Measurements from ENCODE around the gene STXBP2. TPM values are rescaled to one million over a fixed set of nuclear protein-coding genes. Genes with fewer than 3 reads are reported as not detected.

Gene STXBP2
- total and polyA plus RNA-seq, 9 of the 15 experiments (the other 6 are each of a cell fraction or from before 2014, with no cell fraction given): 2.5 to 163 (median 71.3) TPM

DNA sequence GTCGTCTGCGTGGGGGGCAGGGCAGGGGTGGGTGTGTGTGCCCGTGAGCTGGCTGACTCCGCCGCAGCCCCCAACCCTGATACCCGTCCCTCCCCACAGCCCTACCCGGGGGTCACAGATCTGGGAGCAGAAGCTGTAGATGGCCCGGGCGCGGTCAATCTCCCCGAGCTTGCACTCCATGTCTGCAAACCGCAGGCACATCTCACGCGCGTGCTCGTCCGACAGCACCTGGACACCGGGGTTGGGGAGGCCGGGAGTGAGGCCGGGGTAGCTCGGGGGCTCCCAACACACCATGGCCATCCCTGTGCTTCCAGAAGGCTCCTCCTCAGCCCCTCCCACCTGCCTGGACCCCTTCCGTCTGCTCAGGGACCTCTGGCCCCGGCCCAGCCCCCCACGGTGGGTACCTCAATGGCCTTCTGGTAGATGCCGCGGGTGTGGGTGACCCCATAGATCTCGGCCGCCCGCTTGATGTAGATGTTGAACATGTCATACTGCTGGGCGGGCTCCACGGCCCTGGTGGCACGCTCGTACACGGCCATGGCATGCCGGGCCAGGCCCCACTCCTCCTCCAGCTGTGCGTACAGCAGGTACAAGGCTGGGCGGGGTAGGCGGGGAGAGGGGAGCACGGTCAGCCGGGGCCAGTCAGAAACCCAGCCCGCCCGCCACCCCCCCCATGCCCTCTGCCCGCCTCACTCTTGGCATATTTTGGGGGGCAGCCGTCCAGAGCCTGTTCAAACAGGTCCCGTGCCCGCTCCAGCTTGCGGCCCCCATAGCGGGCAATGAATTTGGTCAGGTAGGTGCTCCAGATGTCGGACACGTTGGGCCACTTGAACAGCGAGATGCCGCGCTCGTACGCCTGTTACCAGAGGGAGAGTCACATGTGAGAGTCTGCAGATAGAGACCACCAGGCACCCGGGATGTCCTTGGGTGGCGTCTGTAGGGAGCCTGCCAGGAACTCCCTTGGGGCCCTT, 16.2 kb upstream of the STXBP2 start:
- Histone ChIP-seq H3K4me2 (ENCODE audit: insufficient read depth, low read length) (no peak overlapping the region), H4K20me1 (replicated peaks; ENCODE audit: control insufficient read depth, insufficient read depth, low read length) (no peaks in the 10 kb centered on the region), H2AFZ (ENCODE audit: low read depth, low read length) (no peak overlapping the region), H3K27me3 (ENCODE audit: control insufficient read depth in 2 of 2, insufficient read depth in 2 of 2, low read length in 2 of 2) (no peaks in the 10 kb centered on the region), H3K27ac (ENCODE audit: extremely low read depth, low read depth, low read length) (no peak overlapping the region), H3K4me1 (replicated peaks in 1 of 2; ENCODE audit: control insufficient read depth in 2 of 2, insufficient read depth in 2 of 2, low read length in 2 of 2) (peaks cover 2 to 55% of the 10 kb centered on the region in 2 experiments; a peak in 4 of 5 replicates), H3K9ac (ENCODE audit: insufficient read depth in 1 of 2, low read depth in 2 of 2, low read length in 2 of 2) (no peak overlapping the region), H3K4me3 (no peak overlapping the region), H3K9me1 (ENCODE audit: control insufficient read depth, insufficient read depth, low read length) (no peaks in the 10 kb centered on the region), H3K79me2 (ENCODE audit: control insufficient read depth, insufficient read depth, low read length) (no peaks in the 10 kb centered on the region), H3K36me3 (ENCODE audit: control insufficient read depth, insufficient read depth, low read length) (peaks cover 57% of the 10 kb centered on the region; the same call in 2 of the 3 replicates), H3K9me3 (replicated peaks; ENCODE audit: control insufficient read depth, insufficient read depth, low read depth, low read length) (no peaks in the 10 kb centered on the region)
- CTCF ChIA-PET (ENCODE audit: low intra/inter-chr PET ratio): no interaction called here
- POLR2A ChIA-PET: interaction anchor here (0.6 to 1.0 kb wide), 2 partner anchors 9 to 946 kb away, joined by 3 to 4 read pairs; partner anchors contain the start of genes PET100 and XAB2
- DNase-seq (ENCODE audit: extremely low read depth in 1 of 4, low spot score in 3 of 4) (no peak), ATAC-seq (no peak), FAIRE-seq (no peak)
- TF ChIP-seq POLR2G (IDR thresholded peaks at IDR 0.05; ENCODE audit: low read depth, low read length): peak; percentile 8
- no peak for TF ChIP-seq ZNF41 (CRISPR knock-in tag; conservative IDR thresholded peaks at IDR 0.05)
- BruUV-seq (replicated peaks): no TSS peak
- intact Hi-C loops (cut with micrococcal nuclease): no loop called here
- 94% methylated on average over 28 of the region's 57 CpGs for WGBS (ENCODE audit: insufficient coverage, low coverage, missing lambda C conversion rate)
- in situ Hi-C loops (cut with MboI): no loop called here
